K562 (cell line): ENCODE measurements around the gene ATP2B1.

Experiments
- ATF3 ChIP-seq, 2 experiments: fragments of 450-650 bp in 1 of 2; sonication (generic) in 1 of 2; formaldehyde crosslinking in 1 of 2; IDR thresholded peaks in 1 of 2; conservative IDR thresholded peaks in 1 of 2; 2 replicates each; pipeline versions ENCODE4 v1.6.1 to v1.8.1; 2016 to 2023; ENCODE audit warnings: mild to moderate bottlenecking in 2 of 2, moderate library complexity in 2 of 2, inconsistent platforms in 1 of 2, missing genetic modification reagents in 1 of 2
- POLR2AphosphoS5 ChIP-seq: IDR thresholded peaks from 2 replicates; pipeline ENCODE4 v1.6.1; 2011; ENCODE audit warnings: mild to moderate bottlenecking, low read depth, low read length, moderate library complexity; ENCODE audit not compliant: control insufficient read depth, insufficient read depth

- TF ChIP-seq ATF3 (IDR thresholded peaks at IDR 0.05) (no peak), ATF3 (CRISPR knock-in tag; conservative IDR thresholded peaks at IDR 0.05) (no peak), POLR2AphosphoS5 (no peak)
Observed at GRCh38 chr12:89551747-89552146, 156.9 kb downstream of the ATP2B1 start.
